NCI-H2196 (cell line): ENCODE measurements around the gene ANAPC4.

Experiments used
- DNase-seq: peaks from one replicate; lab custom pipeline; 2025; ENCODE audit not compliant: unreplicated experiment; lab: John Stamatoyannopoulos, UW

ANAPC4 gene

GRCh38 chr4:25377572-25378436 lies 741 bp downstream of the ANAPC4 start:
- no peak for DNase-seq

- DNase-seq = no peak
Observed at GRCh38 chr4:25378437-25378743, 1.3 kb downstream of the ANAPC4 start.

- no peak for DNase-seq
Observed at GRCh38 chr4:25379591-25379990, 2.5 kb downstream of the ANAPC4 start.

DNA sequence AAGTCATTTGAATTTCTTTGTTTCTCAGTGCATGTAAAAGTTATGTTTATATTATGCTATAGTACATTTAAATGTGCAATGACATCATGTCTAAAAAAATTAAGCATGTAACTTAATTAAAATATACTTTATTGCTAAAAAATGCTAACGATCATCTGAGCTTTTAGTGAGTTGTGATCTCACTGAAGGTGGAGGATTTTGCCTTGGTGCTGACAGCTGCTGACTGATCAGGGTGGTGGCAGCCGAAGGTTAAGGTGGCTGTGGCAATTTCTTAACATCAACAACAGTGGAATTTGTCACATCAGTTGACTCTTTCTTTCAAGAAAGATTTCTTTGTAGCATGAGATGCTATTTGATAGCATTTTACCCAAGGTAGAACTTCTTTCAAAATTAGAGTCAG lies 6.6 kb downstream of the ANAPC4 start:
- DNase-seq = no peak

GRCh38 chr4:25386926-25387325 lies 9.9 kb downstream of the ANAPC4 start:
- no peak for DNase-seq

DNA sequence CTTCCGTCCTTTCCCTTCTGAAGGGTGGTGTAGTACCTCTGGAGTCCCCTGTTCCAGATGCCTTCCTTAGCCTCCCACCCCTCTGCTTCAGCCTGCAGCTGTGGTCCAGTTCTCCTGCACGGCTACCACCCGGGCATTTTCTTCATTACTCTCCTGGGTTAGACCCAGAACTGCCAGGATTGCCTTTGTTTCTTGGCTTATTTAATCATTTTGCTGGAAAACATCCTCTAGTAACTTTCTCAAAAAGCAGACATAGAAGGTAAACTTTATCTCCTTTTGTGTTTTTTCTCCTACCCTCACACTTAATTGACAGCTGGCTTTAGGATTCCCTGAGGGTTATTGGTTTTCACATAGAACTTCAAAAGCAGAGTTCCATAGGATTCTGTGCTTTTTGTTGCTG lies 20.2 kb downstream of the ANAPC4 start:
- no peak for DNase-seq

DNA sequence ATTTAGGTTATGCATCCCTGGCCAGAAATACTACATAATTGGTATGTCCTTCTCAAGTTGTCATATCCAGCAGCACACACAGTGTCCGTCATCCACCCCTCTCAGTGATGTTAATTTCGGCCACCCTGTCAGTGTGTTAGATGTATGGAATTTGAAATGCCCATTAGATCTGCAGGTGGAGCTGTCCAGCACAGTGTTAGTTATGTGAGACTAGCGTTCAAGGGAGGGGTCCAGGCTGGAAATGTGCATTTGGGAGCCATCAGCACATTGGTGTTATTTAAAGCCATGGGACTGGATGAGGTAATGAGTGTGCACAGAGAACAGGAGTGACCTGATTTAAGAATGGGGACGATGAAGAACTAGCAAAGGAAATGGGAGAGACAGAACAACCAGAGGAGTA lies 22.4 kb downstream of the ANAPC4 start:
- no peak for DNase-seq

DNA sequence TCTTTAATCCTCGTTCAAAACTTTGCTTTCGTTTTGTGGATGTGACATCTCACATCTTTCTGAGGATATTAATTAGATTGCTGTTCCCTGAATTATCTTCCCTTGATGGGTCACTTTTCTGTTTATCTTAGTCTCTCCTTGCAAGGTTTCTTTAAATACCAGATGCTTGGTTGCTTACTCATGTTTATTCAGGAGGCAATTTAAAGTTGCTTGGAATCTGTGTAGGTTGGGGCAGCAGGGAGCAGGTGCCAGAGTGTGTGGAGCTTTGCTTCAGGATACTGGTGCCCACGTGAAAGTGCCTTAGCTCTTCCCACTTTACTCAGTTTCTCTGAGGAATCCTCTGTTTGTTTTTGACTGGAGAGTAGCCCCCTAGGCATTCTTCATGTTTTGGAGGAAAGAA lies 24.0 kb downstream of the ANAPC4 start:
- DNase-seq = no peak

GRCh38 chr4:25402521-25402920 lies 25.5 kb downstream of the ANAPC4 start:
- no peak for DNase-seq

DNA sequence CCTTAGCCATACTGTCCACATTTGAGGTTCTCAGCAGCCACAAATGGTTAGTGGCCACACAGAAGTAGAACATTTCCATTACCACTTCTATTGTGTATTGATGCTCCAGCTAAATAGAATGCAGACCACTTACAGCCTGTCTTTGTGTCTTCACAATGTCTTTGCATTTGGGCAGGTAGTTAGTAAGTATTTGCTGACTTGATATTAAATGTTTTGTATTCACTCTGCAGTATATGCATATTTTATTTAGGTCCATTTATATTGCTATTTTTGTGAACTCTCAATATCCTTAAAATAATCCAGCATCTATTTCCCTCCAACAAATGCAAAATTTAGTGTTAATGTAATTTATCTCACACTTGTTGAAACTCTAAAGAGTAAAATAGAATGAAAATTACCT lies 26.6 kb downstream of the ANAPC4 start:
- DNase-seq = no peak

GRCh38 chr4:25405453-25405852 lies 28.4 kb downstream of the ANAPC4 start:
- DNase-seq = no peak

GRCh38 chr4:25406081-25406692 lies 29.1 kb downstream of the ANAPC4 start:
- no peak for DNase-seq

- DNase-seq = no peak
Observed at GRCh38 chr4:25410820-25411529, 33.9 kb downstream of the ANAPC4 start.

GRCh38 chr4:25413261-25413660 lies 36.2 kb downstream of the ANAPC4 start:
- no peak for DNase-seq

GRCh38 chr4:25417014-25417413 lies 40.0 kb downstream of the ANAPC4 start:
- no peak for DNase-seq

GRCh38 chr4:25420931-25421330 lies 43.9 kb downstream of the ANAPC4 start:
- no peak for DNase-seq

GRCh38 chr4:25421816-25422525 lies 44.9 kb downstream of the ANAPC4 start:
- no peak for DNase-seq

DNA sequence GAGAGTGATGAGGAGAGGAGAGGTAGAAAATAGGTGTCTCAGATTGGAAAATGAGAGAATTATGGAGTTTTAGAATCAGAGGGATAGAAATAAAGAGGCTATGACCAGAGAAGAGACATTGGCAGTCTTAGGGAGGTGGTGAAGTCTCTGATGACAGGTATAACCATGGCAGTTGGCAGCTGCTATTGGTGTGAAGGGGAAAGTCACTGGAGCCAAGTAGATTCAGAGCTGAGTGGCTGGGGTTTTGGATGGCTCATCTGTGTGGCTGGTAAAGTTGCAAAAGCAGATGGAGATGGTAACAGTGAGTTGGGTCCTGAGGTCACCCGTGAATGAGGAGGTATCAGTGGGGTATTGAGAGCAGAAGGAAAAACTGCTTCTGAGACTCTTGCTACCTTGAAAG lies 46.5 kb downstream of the ANAPC4 start:
- no peak for DNase-seq

DNA sequence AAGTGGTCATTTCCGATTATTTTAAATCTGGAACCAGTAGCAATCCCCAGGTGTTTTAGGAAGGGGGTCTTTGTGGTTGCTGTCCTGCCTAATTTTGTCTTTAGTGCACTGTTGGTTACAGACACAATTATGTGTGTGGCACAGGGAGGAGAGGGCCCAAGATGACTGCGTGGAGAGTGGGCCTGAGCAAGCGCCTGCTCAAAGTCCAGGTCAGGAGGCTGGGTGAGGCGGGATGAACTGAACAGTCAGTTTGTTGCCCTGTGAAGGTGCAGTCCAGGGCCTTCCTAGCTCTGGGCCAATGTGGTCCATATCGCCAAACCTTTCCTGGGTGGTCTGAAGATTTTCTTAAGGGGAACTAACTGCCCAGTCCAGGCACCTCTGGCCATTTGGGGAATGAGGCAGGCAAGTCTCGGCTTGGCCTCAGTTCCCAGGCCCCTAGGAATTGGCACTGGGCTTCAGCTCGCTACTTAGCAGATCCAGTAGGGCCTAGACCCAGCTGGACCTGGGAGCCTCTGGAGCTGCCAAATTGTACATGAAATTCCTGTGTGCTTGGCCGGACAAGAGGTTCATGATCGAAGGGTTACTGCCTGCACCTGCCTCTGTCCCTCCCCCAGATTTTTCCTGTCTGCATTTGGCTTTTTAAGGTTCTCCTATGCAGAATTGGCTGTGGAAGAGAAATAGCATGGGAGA lies 47.6 kb downstream of the ANAPC4 start:
- DNase-seq = no peak

DNA sequence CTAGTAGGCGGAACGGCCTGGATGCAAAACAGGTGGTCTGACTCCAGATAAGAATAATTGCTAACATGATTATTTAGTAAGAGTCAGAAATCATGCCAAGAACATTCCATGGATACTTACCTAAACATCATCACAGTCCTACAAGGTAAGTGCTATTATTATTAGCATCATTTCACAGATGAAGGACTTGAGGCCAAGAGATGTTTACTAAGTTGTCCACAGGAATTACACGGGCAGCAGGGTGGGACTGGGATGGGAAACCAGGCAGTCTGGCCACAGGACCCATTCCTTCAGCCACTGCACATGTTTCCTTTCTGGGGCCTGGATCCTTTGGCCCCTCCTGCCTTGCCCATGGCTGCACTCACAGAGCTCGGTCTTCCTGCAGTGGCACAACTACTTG lies 48.3 kb downstream of the ANAPC4 start:
- DNase-seq = no peak

GRCh38 chr4:25427871-25428270 lies 50.8 kb downstream of the ANAPC4 start:
- no peak for DNase-seq
